ENCODE data around the gene DNAJC4. TPM values are rescaled to one million over a fixed set of nuclear protein-coding genes. Genes with fewer than 3 reads are reported as not detected.
A peak's percentile ranks its signal among the peaks of the same experiment; 100 is the strongest.

DNAJC4 gene
- total RNA-seq, 2 donors from 2014 or later: 39.9 to 50.3 TPM

GRCh38 chr11:64185693-64186491 is 44.5 kb upstream of the DNAJC4 start, which contains the start of gene STIP1:
TSS of gene STIP1 (plus strand) at chr11:64186171. CDS start at chr11:64186262, 91 bp downstream.
- TF ChIP-seq CTCF (IDR thresholded peaks at IDR 0.05): no peak
- Histone ChIP-seq H3K36me3 (no peaks in the 10 kb centered on the region), H3K9ac (ENCODE audit: low read depth in 2 of 2, low read length in 2 of 2) (peak within 1 kb of the TSS; percentile 77 to 89), H3K27me3 (no peaks in the 10 kb centered on the region), H3K4me1 (no peaks in the 10 kb centered on the region), H3K9me3 (no peaks in the 10 kb centered on the region), H3K27ac (peak within 1 kb of the TSS; percentile 88), H3K4me3 (peak within 1 kb of the TSS; percentile 51)
- intact Hi-C loops (cut with DNase I): no loop called here
- peak; percentile 99 for DNase-seq

GRCh38 chr11:64186492-64187165 is 43.7 kb upstream of the DNAJC4 start:
- H3K4me1 ChIP-seq: no peaks in the 10 kb centered on the region
- no peak for TF ChIP-seq CTCF (IDR thresholded peaks at IDR 0.05)
- H3K9ac ChIP-seq (ENCODE audit: low read depth in 2 of 2, low read length in 2 of 2): no peak overlapping the region

GRCh38 chr11:64192434-64192833 is 37.9 kb upstream of the DNAJC4 start:
- no peak for DNase-seq
- intact Hi-C loops (cut with DNase I): no loop called here
- H3K4me3 ChIP-seq: no peak overlapping the region

More at GRCh38 chr11:64186492-64187165, 43.7 kb upstream of the DNAJC4 start:
- no peaks in the 10 kb centered on the region for H3K27me3 ChIP-seq
- H3K27ac ChIP-seq: no peak overlapping the region
- no peak overlapping the region for H3K4me3 ChIP-seq
- no peaks in the 10 kb centered on the region for H3K9me3 ChIP-seq
- intact Hi-C loops (cut with DNase I): no loop called here
- no peaks in the 10 kb centered on the region for H3K36me3 ChIP-seq
- DNase-seq: peak; percentile 60

GRCh38 chr11:64196626-64197025 is 33.7 kb upstream of the DNAJC4 start:
- no peak overlapping the region for H3K27ac ChIP-seq
- no peaks in the 10 kb centered on the region for H3K4me1 ChIP-seq
- H3K4me3 ChIP-seq: no peak overlapping the region
- DNase-seq: no peak
- peaks cover 35% of the 10 kb centered on the region for H3K36me3 ChIP-seq
- TF ChIP-seq CTCF (IDR thresholded peaks at IDR 0.05): no peak
- intact Hi-C loops (cut with DNase I): no loop called here
- H3K9me3 ChIP-seq: no peaks in the 10 kb centered on the region
- no peaks in the 10 kb centered on the region for H3K27me3 ChIP-seq
- no peak overlapping the region for H3K9ac ChIP-seq (ENCODE audit: low read depth in 2 of 2, low read length in 2 of 2)

More at GRCh38 chr11:64192434-64192833, 37.9 kb upstream of the DNAJC4 start:
- H3K36me3 ChIP-seq: peaks cover 24% of the 10 kb centered on the region
- no peak overlapping the region for H3K9ac ChIP-seq (ENCODE audit: low read depth in 2 of 2, low read length in 2 of 2)
- H3K4me1 ChIP-seq: no peaks in the 10 kb centered on the region
- no peak overlapping the region for H3K27ac ChIP-seq
- H3K27me3 ChIP-seq: no peaks in the 10 kb centered on the region
- no peak for TF ChIP-seq CTCF (IDR thresholded peaks at IDR 0.05)
- H3K9me3 ChIP-seq: no peaks in the 10 kb centered on the region

- Histone ChIP-seq H3K4me3 (no peak overlapping the region), H3K9ac (ENCODE audit: low read depth in 2 of 2, low read length in 2 of 2) (no peak overlapping the region), H3K27me3 (no peaks in the 10 kb centered on the region), H3K4me1 (no peaks in the 10 kb centered on the region), H3K36me3 (peaks cover 44% of the 10 kb centered on the region), H3K27ac (no peak overlapping the region), H3K9me3 (no peaks in the 10 kb centered on the region)
- no peak for DNase-seq
- intact Hi-C loops (cut with DNase I): no loop called here
- no peak for TF ChIP-seq CTCF (IDR thresholded peaks at IDR 0.05)
These were observed 31.8 kb upstream of the DNAJC4 start for GRCh38 chr11:64198511-64198910.
